Caco-2 (cell line): ENCODE measurements around the gene PCDH15. TPM values are rescaled to one million over a fixed set of nuclear protein-coding genes. Genes with fewer than 3 reads are reported as not detected.

ENCODE experiments used
- BruUV-seq: library from RNA; stranded (reverse); fragments of 400-500 nt; replicated peaks from 2 replicates; lab custom pipeline; 2021; lab: Mats Ljungman, UMichigan
- CTCF ChIA-PET: fragments of 300-600 bp; sonication (Branson Sonifier 250); formaldehyde crosslinking; loops from one replicate; lab custom pipeline; 2022; ENCODE audit warnings: antibody characterized with exemption; lab: Charles Lee
- POLR2A ChIA-PET: fragments of 300-600 bp; sonication (Branson Sonifier 250); formaldehyde crosslinking; loops from one replicate; lab custom pipeline; 2022; ENCODE audit warnings: antibody characterized with exemption; lab: Charles Lee
- DNase-seq, 2 experiments: peaks; one replicate each; pipeline versions ENCODE4 v3.0.0 to v3.0.0-alpha.2; 2020 to 2022
- H3K27me3 ChIP-seq: replicated peaks from 2 replicates; pipeline ENCODE4 v1.6.0; 2011; ENCODE audit warnings: low read length; ENCODE audit not compliant: control insufficient read depth, insufficient read depth
- H3K36me3 ChIP-seq: 2 replicates; pipeline ENCODE4 v1.5.1; 2011; ENCODE audit warnings: low read length; ENCODE audit not compliant: control insufficient read depth, insufficient read depth
- H3K4me1 ChIP-seq: fragments of 250-450 bp; sonication (Bioruptor Pico); 2 replicates; pipeline ENCODE4 v1.5.1; 2020; ENCODE audit warnings: mild to moderate bottlenecking
- H3K4me3 ChIP-seq: 2 replicates; pipeline ENCODE4 v1.5.1; 2011; ENCODE audit warnings: low read depth, mild to moderate bottlenecking, control low read depth, low read length
- H3K9me3 ChIP-seq: fragments of 250-450 bp; sonication (Bioruptor Pico); 2 replicates; pipeline ENCODE4 v1.5.1; 2020; ENCODE audit warnings: mild to moderate bottlenecking, moderate library complexity
- H3K27ac Mint-ChIP-seq: one replicate; pipeline ENCODE4 v1.8.0; 2022; ENCODE audit warnings: mixed read lengths; ENCODE audit not compliant: unreplicated experiment
- H3K27me3 Mint-ChIP-seq: one replicate; pipeline ENCODE4 v1.8.0; 2022; ENCODE audit warnings: mixed read lengths; ENCODE audit not compliant: insufficient read depth, unreplicated experiment
- H3K36me3 Mint-ChIP-seq: one replicate; pipeline ENCODE4 v1.8.0; 2022; ENCODE audit warnings: mild to moderate bottlenecking, mixed read lengths; ENCODE audit not compliant: insufficient read depth, unreplicated experiment
- H3K4me1 Mint-ChIP-seq: one replicate; pipeline ENCODE4 v1.8.0; 2022; ENCODE audit warnings: low read depth, mixed read lengths; ENCODE audit not compliant: unreplicated experiment
- H3K4me3 Mint-ChIP-seq: one replicate; pipeline ENCODE4 v1.8.0; 2022; ENCODE audit warnings: mild to moderate bottlenecking, moderate library complexity, mixed read lengths; ENCODE audit not compliant: unreplicated experiment
- H3K9me3 Mint-ChIP-seq: one replicate; pipeline ENCODE4 v1.8.0; 2022; ENCODE audit warnings: mixed read lengths; ENCODE audit not compliant: unreplicated experiment
- intact Hi-C: fragments of 100-400 bp; cut with micrococcal nuclease; formaldehyde crosslinking; loops from one replicate; pipeline ENCODE4 v1.10.0; 2022; ENCODE audit not compliant: unreplicated experiment
- total RNA-seq: library from RNA; stranded (reverse); gene quantifications from 2 replicates; pipeline ENCODE4 v1.2.3, GENCODE V29; 2022
- TF ChIP-seq, protein P1 (sequence below), 2 experiments: fragments of 200-600 bp in 1 of 2; IDR thresholded peaks; 1 replicate in 1 of 2; 2 replicates in 1 of 2; pipeline versions ENCODE4 v1.5.1 to v1.8.0; 2011 to 2022; ENCODE audit warnings: antibody characterized with exemption in 1 of 2, control low read depth in 1 of 2, inconsistent platforms in 1 of 2, low read depth in 1 of 2, low read length in 1 of 2, mild to moderate bottlenecking in 1 of 2, moderate library complexity in 1 of 2; ENCODE audit not compliant: insufficient read depth in 1 of 2, severe bottlenecking in 1 of 2, unreplicated experiment in 1 of 2

Gene PCDH15
- total RNA-seq, 1 experiment from 2014 or later, result 0.02 TPM

DNA sequence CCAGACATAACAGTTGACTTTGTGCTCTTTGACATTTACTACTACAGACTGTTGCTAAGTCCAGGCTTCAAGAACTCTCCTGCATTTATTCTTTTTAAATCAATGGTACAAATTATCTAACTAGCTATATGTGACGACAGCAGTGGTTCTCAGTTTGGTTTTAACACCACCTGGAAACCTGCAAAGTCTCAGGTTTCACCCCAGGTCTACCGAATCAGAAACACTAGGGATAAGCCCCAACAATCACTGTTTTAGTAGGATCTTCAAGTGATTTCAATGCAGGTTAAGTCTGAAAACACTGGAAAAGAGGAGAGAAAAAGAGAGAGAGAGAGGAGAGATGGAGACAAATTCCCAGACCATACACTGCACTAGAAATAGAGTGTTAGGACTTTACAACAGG lies 519.0 kb downstream of the PCDH15 start:
- Mint-ChIP-seq H3K4me3 (no peak overlapping the region), H3K36me3 (no peaks in the 10 kb centered on the region), H3K27me3 (peaks cover 3% of the 10 kb centered on the region), H3K9me3 (no peaks in the 10 kb centered on the region), H3K27ac (no peak overlapping the region), H3K4me1 (no peaks in the 10 kb centered on the region)
- no peak for DNase-seq
- no TSS peak for BruUV-seq
- intact Hi-C loops, result no loop called here
- Histone ChIP-seq H3K4me3 (no peak overlapping the region), H3K4me1 (no peaks in the 10 kb centered on the region; the same call in 1 of the 2 replicates), H3K27me3 (no peaks in the 10 kb centered on the region), H3K9me3 (no peaks in the 10 kb centered on the region), H3K36me3 (no peaks in the 10 kb centered on the region)
- TF ChIP-seq, protein P1, sequence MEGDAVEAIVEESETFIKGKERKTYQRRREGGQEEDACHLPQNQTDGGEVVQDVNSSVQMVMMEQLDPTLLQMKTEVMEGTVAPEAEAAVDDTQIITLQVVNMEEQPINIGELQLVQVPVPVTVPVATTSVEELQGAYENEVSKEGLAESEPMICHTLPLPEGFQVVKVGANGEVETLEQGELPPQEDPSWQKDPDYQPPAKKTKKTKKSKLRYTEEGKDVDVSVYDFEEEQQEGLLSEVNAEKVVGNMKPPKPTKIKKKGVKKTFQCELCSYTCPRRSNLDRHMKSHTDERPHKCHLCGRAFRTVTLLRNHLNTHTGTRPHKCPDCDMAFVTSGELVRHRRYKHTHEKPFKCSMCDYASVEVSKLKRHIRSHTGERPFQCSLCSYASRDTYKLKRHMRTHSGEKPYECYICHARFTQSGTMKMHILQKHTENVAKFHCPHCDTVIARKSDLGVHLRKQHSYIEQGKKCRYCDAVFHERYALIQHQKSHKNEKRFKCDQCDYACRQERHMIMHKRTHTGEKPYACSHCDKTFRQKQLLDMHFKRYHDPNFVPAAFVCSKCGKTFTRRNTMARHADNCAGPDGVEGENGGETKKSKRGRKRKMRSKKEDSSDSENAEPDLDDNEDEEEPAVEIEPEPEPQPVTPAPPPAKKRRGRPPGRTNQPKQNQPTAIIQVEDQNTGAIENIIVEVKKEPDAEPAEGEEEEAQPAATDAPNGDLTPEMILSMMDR (IDR thresholded peaks at IDR 0.05; ENCODE audit: insufficient read depth in 1 of 2, low read depth in 1 of 2, low read length in 1 of 2, severe bottlenecking in 1 of 2, unreplicated experiment in 1 of 2), result no peak
- CTCF ChIA-PET, result no interaction called here
- POLR2A ChIA-PET, result no interaction called here

DNA sequence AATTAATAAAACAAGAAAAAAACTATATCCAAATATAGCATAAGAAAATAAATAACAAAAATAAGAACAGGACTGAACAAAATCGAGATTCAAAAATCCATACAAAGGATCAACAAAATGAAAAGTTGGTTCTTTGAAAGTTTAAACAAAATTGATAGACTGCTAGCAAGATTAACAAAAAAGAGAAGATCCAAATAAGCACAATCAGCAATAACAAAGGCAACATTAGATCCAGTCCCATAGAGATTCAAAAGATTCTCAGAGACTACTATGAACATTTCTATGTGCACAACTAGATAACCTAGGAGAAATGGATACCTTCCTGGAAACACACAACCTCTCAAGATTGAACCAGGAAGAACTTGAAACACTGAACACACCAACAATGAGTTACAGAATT lies 534.6 kb downstream of the PCDH15 start:
- intact Hi-C loops, result no loop called here
- Histone ChIP-seq H3K9me3 (no peaks in the 10 kb centered on the region), H3K27me3 (no peaks in the 10 kb centered on the region), H3K4me3 (no peak overlapping the region), H3K4me1 (no peaks in the 10 kb centered on the region), H3K36me3 (no peaks in the 10 kb centered on the region)
- Mint-ChIP-seq H3K27ac (no peak overlapping the region), H3K9me3 (no peaks in the 10 kb centered on the region), H3K4me1 (no peaks in the 10 kb centered on the region), H3K27me3 (peaks cover 5% of the 10 kb centered on the region), H3K4me3 (no peak overlapping the region), H3K36me3 (no peaks in the 10 kb centered on the region)
- DNase-seq, result no peak
- no TSS peak for BruUV-seq
- POLR2A ChIA-PET, result no interaction called here
- TF ChIP-seq, protein P1 (IDR thresholded peaks at IDR 0.05; ENCODE audit: insufficient read depth in 1 of 2, low read depth in 1 of 2, low read length in 1 of 2, severe bottlenecking in 1 of 2, unreplicated experiment in 1 of 2), result no peak
- CTCF ChIA-PET, result no interaction called here

DNA sequence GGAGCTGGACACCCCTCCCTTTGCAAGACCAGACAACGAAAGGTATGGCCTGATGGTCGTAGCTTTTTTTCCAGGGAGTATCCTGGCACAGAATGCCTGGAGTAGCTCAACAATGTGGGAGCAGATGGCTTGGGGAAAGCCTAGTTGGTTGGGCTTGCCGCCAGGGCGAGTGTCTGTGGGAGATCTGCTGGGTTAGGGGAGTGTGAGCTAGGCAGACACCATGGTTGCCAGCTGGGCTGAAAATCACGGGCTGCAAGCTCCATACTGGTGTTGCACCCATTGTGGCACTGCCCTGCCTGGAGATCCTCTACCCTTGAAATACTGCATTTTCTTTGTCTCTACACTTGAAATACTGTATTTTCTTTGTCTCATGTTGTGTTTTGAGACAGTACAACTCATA lies 538.3 kb downstream of the PCDH15 start:
- Mint-ChIP-seq H3K9me3 (no peaks in the 10 kb centered on the region), H3K27ac (no peak overlapping the region), H3K36me3 (no peaks in the 10 kb centered on the region), H3K4me3 (no peak overlapping the region), H3K4me1 (no peaks in the 10 kb centered on the region), H3K27me3 (peaks cover 5% of the 10 kb centered on the region)
- Histone ChIP-seq H3K36me3 (no peaks in the 10 kb centered on the region), H3K27me3 (no peaks in the 10 kb centered on the region), H3K4me1 (no peaks in the 10 kb centered on the region), H3K9me3 (no peaks in the 10 kb centered on the region), H3K4me3 (no peak overlapping the region)
- intact Hi-C loops, result no loop called here
- no peak for DNase-seq
- POLR2A ChIA-PET, result no interaction called here
- TF ChIP-seq, protein P1 (IDR thresholded peaks at IDR 0.05; ENCODE audit: insufficient read depth in 1 of 2, low read depth in 1 of 2, low read length in 1 of 2, severe bottlenecking in 1 of 2, unreplicated experiment in 1 of 2), result no peak
- CTCF ChIA-PET, result no interaction called here
- no TSS peak for BruUV-seq
